PC-9 (cell line): Measurements from ENCODE around the gene JOSD2. TPM values are rescaled to one million over a fixed set of nuclear protein-coding genes. Genes with fewer than 3 reads are reported as not detected.
A peak's percentile ranks its signal among the peaks of the same experiment; 100 is the strongest.

ENCODE experiments used
- BruUV-seq: library from RNA; stranded (reverse); fragments of 400-500 nt; replicated peaks from 2 replicates; lab custom pipeline; 2021; lab: Mats Ljungman, UMichigan
- CTCF ChIA-PET: fragments of 300-600 bp; sonication (Branson Sonifier 250); formaldehyde crosslinking; loops from one replicate; lab custom pipeline; 2022; ENCODE audit warnings: antibody characterized with exemption; lab: Charles Lee
- POLR2A ChIA-PET: fragments of 300-600 bp; sonication (Branson Sonifier 250); formaldehyde crosslinking; loops from one replicate; lab custom pipeline; 2022; ENCODE audit warnings: antibody characterized with exemption; ENCODE audit not compliant: unreplicated experiment; lab: Charles Lee
- DNase-seq, 2 experiments: peaks; one replicate each; pipeline versions ENCODE4 v3.0.0 to v3.0.0-alpha.2; 2015 to 2022; ENCODE audit warnings: mixed read lengths in 1 of 2
- H2AFZ ChIP-seq: fragments of 200-600 bp; sonication (generic); 2 replicates; pipeline ENCODE4 v1.8.1; 2017; ENCODE audit warnings: antibody characterized with exemption
- H3F3A ChIP-seq: fragments of 200-600 bp; sonication (generic); 2 replicates; pipeline ENCODE4 v1.8.1; 2017; ENCODE audit warnings: antibody characterized with exemption, mild to moderate bottlenecking, low read depth; ENCODE audit not compliant: insufficient read depth
- H3K27ac ChIP-seq: fragments of 200-600 bp; sonication (generic); 2 replicates; pipeline ENCODE4 v1.6.1; 2016; ENCODE audit warnings: mixed run types
- H3K27me3 ChIP-seq: fragments of 200-600 bp; sonication (generic); 2 replicates; pipeline ENCODE4 v1.6.1; 2016; ENCODE audit warnings: low read depth, mixed run types; ENCODE audit not compliant: insufficient read depth
- H3K36me3 ChIP-seq: fragments of 200-600 bp; sonication (generic); 2 replicates; pipeline ENCODE4 v1.6.1; 2016; ENCODE audit warnings: low read depth, mixed run types
- H3K4me1 ChIP-seq: fragments of 200-600 bp; sonication (generic); replicated peaks from 2 replicates; pipeline ENCODE4 v1.6.1; 2016; ENCODE audit warnings: mixed run types; ENCODE audit not compliant: insufficient read depth
- H3K4me2 ChIP-seq: fragments of 200-600 bp; sonication (generic); 2 replicates; pipeline ENCODE4 v1.6.1; 2017; ENCODE audit warnings: mixed run types
- H3K4me3 ChIP-seq: fragments of 200-600 bp; sonication (generic); 2 replicates; pipeline ENCODE4 v1.6.1; 2016; ENCODE audit warnings: mixed run types
- H3K79me2 ChIP-seq: fragments of 200-600 bp; sonication (generic); 2 replicates; pipeline ENCODE4 v1.6.1; 2017; ENCODE audit warnings: low read depth, mixed run types
- H3K9me2 ChIP-seq: fragments of 200-600 bp; sonication (generic); 2 replicates; pipeline ENCODE4 v1.8.1; 2017; ENCODE audit warnings: mild to moderate bottlenecking; ENCODE audit not compliant: insufficient read depth
- H3K9me3 ChIP-seq: fragments of 200-600 bp; sonication (generic); 2 replicates; pipeline ENCODE4 v1.8.1; 2016; ENCODE audit warnings: low read depth; ENCODE audit not compliant: insufficient read depth
- H4K20me1 ChIP-seq: fragments of 200-600 bp; sonication (generic); 2 replicates; pipeline ENCODE4 v1.8.1; 2017; ENCODE audit not compliant: insufficient read depth
- EZH2 ChIP-seq: fragments of 200-600 bp; sonication (generic); IDR thresholded peaks from 2 replicates; pipeline ENCODE4 v1.8.0; 2017; ENCODE audit warnings: antibody characterized with exemption, low read depth
- intact Hi-C: fragments of 100-400 bp; cut with micrococcal nuclease; formaldehyde crosslinking; loops from one replicate; pipeline ENCODE4 v1.10.0; 2022; ENCODE audit not compliant: unreplicated experiment
- total RNA-seq: library from RNA; stranded (reverse); gene quantifications from 2 replicates; pipeline ENCODE4 v1.2.3, GENCODE V29; 2021
- TF ChIP-seq, protein P1 (sequence below): fragments of 200-600 bp; sonication (generic); conservative IDR thresholded peaks from 2 replicates; pipeline ENCODE4 v1.6.1; 2017; ENCODE audit warnings: mixed run types, antibody characterized with exemption, mild to moderate bottlenecking, moderate library complexity

JOSD2 gene
- total RNA-seq, 1 experiment from 2014 or later: 44.3 TPM

DNA sequence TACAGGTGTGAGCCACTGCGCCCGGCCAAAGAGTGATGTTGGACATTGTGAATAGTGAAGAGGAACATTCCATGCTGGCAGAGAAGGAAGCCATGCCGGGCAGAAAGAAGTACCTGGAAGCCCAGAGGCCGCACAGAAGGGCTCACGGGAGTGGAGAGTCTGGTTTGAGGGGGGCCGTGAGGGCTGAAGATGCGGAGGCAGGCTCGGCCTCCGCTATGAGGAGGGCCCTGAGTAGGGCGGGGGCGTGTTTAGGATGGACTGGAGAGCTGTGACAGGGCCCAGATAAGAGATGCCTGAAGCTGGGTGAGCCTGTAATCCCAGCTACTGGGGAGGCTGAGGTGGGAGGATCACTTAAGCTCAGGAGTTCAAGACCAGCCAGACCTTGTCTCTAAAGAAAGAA is 1.6 kb downstream of the JOSD2 start:
- no peaks in the 10 kb centered on the region for H3K36me3 ChIP-seq
- CTCF ChIA-PET: no interaction called here
- no peaks in the 10 kb centered on the region for H3K9me3 ChIP-seq
- no peaks in the 10 kb centered on the region for H3K27me3 ChIP-seq
- POLR2A ChIA-PET: interaction anchor here (0.6 kb wide), 1 partner anchor 645 kb away, joined by 3 read pairs; no protein-coding TSS in a partner anchor
- TF ChIP-seq EZH2: no peak
- TF ChIP-seq, protein P1, sequence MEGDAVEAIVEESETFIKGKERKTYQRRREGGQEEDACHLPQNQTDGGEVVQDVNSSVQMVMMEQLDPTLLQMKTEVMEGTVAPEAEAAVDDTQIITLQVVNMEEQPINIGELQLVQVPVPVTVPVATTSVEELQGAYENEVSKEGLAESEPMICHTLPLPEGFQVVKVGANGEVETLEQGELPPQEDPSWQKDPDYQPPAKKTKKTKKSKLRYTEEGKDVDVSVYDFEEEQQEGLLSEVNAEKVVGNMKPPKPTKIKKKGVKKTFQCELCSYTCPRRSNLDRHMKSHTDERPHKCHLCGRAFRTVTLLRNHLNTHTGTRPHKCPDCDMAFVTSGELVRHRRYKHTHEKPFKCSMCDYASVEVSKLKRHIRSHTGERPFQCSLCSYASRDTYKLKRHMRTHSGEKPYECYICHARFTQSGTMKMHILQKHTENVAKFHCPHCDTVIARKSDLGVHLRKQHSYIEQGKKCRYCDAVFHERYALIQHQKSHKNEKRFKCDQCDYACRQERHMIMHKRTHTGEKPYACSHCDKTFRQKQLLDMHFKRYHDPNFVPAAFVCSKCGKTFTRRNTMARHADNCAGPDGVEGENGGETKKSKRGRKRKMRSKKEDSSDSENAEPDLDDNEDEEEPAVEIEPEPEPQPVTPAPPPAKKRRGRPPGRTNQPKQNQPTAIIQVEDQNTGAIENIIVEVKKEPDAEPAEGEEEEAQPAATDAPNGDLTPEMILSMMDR: no peak
- H4K20me1 ChIP-seq: no peaks in the 10 kb centered on the region
- no peaks in the 10 kb centered on the region for H3K79me2 ChIP-seq
- H3K4me2 ChIP-seq: no peak overlapping the region
- H3K4me1 ChIP-seq: peaks cover 6% of the 10 kb centered on the region
- DNase-seq: no peak
- H3K9me2 ChIP-seq: no peaks in the 10 kb centered on the region
- no peak overlapping the region for H3K27ac ChIP-seq
- H3F3A ChIP-seq: no peaks in the 10 kb centered on the region; the same call in 1 of the 2 replicates
- no peak overlapping the region for H2AFZ ChIP-seq
- intact Hi-C loops: no loop called here
- no peak overlapping the region for H3K4me3 ChIP-seq
- no TSS peak for BruUV-seq

DNA sequence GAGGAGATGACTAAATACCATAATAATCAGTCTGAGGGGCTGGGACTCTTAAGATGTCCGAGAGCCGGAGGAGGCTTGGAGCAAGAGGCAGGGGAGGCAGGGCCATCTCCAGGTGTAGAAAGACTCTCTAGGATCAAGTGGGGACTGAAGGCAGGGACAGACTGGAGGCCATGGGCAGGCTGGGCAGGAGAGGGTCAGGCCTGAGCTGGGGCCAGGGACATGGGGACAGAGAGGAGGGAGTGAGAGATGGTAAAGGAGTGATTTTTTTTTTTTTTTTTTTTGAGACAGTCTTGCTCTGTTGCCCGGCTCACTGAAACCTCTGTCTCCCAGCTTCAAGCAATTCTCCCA is 2.2 kb downstream of the JOSD2 start:
- CTCF ChIA-PET: no interaction called here
- DNase-seq: no peak
- Histone ChIP-seq H3F3A (no peaks in the 10 kb centered on the region; the same call in 1 of the 2 replicates), H3K79me2 (no peaks in the 10 kb centered on the region), H3K27ac (no peak overlapping the region), H2AFZ (no peak overlapping the region), H3K4me3 (no peak overlapping the region), H3K9me3 (no peaks in the 10 kb centered on the region), H3K36me3 (no peaks in the 10 kb centered on the region), H3K9me2 (no peaks in the 10 kb centered on the region), H3K27me3 (no peaks in the 10 kb centered on the region), H4K20me1 (no peaks in the 10 kb centered on the region), H3K4me2 (no peak overlapping the region), H3K4me1 (peaks cover 6% of the 10 kb centered on the region)
- intact Hi-C loops: no loop called here
- POLR2A ChIA-PET: no interaction called here
- BruUV-seq: TSS peak; percentile 71
- no peak for TF ChIP-seq EZH2
- TF ChIP-seq, protein P1: no peak

DNA sequence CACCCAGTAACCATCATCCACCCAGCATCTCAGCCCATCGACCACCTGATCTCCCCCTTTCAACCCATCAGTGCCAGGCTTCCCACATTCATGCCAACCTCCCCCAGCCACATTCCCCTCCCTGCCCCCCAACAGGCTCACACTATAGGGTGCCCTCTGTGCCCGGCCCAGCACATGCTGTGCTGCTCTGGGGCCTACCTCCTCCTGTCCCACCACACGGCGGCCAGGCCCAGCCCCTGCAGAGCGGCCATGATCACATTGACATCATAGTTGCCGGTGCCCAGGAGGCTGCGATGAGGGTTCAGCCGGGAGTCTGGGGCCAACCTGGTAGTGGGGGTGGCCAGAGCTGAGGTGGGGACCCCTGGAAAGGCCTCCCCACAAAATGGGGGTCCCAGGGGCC is 3.6 kb downstream of the JOSD2 start:
- POLR2A ChIA-PET: no interaction called here
- TF ChIP-seq, protein P1: no peak
- TF ChIP-seq EZH2: no peak
- BruUV-seq: no TSS peak

More for the DNA sequence above, 3.6 kb downstream of the JOSD2 start:
- Histone ChIP-seq H3F3A (no peaks in the 10 kb centered on the region; the same call in 1 of the 2 replicates), H3K9me3 (no peaks in the 10 kb centered on the region), H4K20me1 (no peaks in the 10 kb centered on the region), H3K36me3 (no peaks in the 10 kb centered on the region), H3K9me2 (no peaks in the 10 kb centered on the region), H3K27ac (no peak overlapping the region), H2AFZ (no peak overlapping the region), H3K27me3 (no peaks in the 10 kb centered on the region), H3K4me3 (no peak overlapping the region), H3K79me2 (no peaks in the 10 kb centered on the region), H3K4me2 (no peak overlapping the region), H3K4me1 (peaks cover 6% of the 10 kb centered on the region)
- CTCF ChIA-PET: no interaction called here
- intact Hi-C loops: no loop called here
- DNase-seq: no peak
